ENCODE results near the gene SKIC8.

DNA sequence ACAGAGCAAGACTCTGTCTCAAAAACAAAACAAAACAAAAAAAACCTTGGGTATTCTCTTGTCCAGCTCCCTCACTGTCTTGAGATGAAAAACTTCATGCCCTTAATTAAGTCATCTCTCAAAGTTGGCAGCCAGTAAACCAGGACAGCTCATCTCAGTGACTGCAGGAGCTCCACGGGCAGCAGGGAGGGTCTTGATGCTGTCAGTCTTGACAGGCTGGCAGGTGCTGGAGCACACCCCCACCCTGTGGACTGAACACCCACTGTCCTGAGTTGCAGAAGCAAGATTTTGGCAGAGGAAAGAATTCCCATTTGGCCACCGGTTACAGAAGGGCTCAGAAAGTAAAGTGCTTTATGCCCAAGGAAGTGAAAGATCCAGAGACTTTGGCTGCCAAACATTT, 27.1 kb downstream of the SKIC8 start:
- TF ChIP-seq CTCF (IDR thresholded peaks at IDR 0.05) = no peak
- no peak for TF ChIP-seq EP300 (IDR thresholded peaks at IDR 0.05)
- TF ChIP-seq POLR2AphosphoS5 (IDR thresholded peaks at IDR 0.05) = no peak

Measured in stomach (tissue), 4 donors.